GM19043 (cell line): Measurements from ENCODE around the gene KRT38.
"Not testable (repeated sequence)": the region's sequence is repeated elsewhere in the genome, so short reads cannot be mapped to it uniquely, and the experiment has no call there.

Source experiments
- ATAC-seq: cut with Tn5 transposase; IDR thresholded peaks from one replicate; pipeline ENCODE4 v1.9.1; 2021; ENCODE audit warnings: low read depth; ENCODE audit not compliant: unreplicated experiment

Gene KRT38

DNA sequence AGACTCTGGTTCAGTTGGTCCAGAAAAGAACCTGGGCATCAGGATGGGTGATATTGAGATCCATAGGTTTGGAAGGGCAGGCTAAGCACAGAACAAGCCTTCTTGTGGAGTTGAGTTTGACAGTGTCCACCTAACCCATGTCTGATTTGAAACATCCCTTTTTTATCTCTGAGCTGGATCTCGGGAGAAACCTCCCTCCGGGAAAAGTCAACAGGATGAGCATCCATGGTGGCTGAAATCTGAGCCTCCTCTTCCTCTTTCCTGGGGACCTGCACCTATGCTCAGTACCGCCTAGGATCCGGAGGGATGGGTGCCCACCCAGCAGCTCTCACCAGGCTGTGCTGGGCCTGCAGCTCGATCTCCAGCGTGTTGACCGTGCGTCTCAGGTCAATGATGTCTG lies 23.0 kb upstream of the KRT38 start:
- ATAC-seq, result no peak

GRCh38 chr17:41462705-41463104 lies 21.9 kb upstream of the KRT38 start:
- no peak for ATAC-seq

GRCh38 chr17:41457676-41458075 lies 16.9 kb upstream of the KRT38 start:
- no peak for ATAC-seq

- ATAC-seq, result no peak
Observed at GRCh38 chr17:41456204-41456603, 15.4 kb upstream of the KRT38 start.

DNA sequence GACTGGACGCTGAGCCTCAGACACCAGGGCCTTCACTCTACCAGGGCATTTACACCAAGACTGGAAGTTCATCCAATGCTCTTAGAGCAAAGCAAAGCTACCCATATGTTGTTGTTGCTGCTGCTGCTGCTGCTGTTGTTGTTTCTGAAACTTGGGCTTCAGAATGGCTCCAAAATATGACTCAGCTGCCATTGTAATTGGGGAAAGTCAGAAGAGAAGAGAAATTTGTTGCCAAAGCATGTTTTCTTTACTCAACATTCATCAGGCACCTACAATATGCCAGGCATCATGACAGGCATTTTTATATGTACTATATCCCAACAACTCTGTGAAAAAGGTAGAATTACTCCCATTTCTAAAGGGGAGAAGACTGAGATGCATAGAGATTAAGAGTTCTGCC lies 14.5 kb upstream of the KRT38 start:
- ATAC-seq, result no peak

DNA sequence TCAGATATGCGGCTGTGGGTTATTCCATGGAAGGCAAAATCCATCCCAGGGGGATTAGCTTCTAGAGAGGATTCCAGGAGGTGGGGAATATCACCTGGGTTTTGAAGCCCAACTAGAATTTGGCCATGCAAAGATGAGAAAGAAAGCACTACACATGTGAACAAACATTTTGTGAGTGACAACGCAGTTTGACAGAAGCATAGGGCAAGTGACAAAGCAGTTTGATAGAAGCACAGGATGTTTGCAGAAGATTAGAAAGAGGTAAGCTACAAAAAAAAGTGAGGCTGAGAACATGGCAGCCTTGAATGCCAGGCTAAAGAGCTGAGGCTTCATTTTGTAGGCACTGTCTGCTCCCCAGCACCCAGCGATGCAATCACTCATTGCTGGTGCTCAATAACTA lies 12.3 kb upstream of the KRT38 start:
- no peak for ATAC-seq

DNA sequence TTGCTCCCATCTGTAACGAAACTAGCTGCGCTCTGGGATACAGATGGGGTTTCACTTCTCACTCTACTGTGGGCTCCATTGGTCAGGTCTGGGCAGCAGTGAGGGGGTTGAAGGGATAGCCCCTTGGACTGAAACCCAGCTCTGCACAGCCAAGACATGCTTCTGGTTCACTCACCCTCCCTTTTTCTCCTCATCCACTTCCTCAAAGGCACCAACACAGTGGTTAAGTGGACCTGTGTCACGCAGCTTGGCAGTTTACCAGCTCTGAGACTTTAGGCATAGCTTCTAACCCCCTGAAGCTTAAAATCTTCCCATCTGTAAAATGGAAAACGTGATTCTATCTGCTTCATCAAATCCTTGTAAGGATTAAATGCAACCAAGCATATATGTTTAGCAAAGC lies 11.5 kb upstream of the KRT38 start:
- no peak for ATAC-seq

- no peak for ATAC-seq
Observed at GRCh38 chr17:41451154-41451728, 10.5 kb upstream of the KRT38 start.

- no peak for ATAC-seq
Observed at GRCh38 chr17:41449008-41449407, 8.2 kb upstream of the KRT38 start.

GRCh38 chr17:41448506-41448905 lies 7.7 kb upstream of the KRT38 start:
- ATAC-seq, result no peak

GRCh38 chr17:41446806-41447205 lies 6.0 kb upstream of the KRT38 start:
- no peak for ATAC-seq

DNA sequence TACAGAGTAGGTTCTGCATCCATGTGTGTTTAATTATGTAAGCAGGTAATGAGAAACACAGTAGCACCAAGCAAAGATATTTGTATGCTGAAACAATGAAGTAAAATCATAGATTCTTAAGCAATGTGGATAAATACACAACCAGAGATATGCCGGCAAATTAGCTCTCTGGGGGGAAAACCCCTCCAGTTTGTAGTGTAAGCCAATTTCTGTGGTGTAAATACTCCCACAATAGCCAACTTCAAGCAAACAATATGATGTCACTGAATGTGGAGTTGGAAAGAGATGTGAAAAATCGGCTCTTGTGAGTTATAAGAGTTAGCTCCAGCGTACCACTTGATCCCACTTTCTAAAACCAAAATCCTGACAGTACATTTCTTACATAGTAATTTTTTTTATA lies 3.9 kb upstream of the KRT38 start:
- ATAC-seq, result no peak

- no peak for ATAC-seq
Observed at GRCh38 chr17:41444186-41444585, 3.4 kb upstream of the KRT38 start.

DNA sequence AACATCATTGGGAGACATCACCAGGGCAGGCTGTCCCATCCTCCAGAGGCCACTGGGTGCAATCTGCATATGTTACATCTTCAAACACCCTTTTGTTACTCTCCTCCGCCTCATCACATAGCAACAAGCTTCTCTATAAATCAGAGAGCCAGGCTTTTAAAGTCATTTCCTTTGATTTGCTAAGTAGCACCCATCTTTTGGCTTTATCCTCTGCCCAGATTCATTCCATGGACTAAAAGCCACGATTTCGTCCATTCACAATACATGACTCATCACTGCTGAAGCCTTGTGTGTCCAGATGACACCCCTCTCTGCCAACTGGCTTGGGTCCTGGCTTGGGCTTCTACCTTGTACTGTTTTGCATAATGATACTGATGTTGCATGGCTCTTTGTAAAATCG lies 2.0 kb upstream of the KRT38 start:
- ATAC-seq, result no peak

- ATAC-seq, result no peak
Observed at GRCh38 chr17:41439375-41439774, 1.4 kb downstream of the KRT38 start.

GRCh38 chr17:41437769-41438168 lies 3.0 kb downstream of the KRT38 start:
- no peak for ATAC-seq

- ATAC-seq, result no peak
Observed at GRCh38 chr17:41437254-41437653, 3.5 kb downstream of the KRT38 start.

DNA sequence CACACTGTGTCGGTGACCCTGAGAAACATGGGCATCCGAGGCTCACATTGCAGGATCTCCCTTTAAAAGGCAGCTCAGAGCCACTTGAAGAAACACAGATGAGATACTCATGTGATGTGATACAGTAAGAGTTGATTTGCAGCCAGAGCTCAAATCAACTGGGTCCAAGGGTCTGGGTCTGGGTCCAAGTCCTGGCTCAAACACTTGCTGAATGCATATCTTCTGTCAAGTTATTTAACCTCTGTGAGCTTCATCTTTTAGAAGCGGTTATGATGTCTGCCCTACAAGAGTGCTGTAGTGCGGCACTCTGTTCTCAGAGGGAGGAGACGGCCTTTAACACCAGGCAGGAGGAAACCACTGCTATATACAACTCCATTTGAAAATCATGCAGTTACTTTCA lies 6.4 kb downstream of the KRT38 start:
- ATAC-seq, result no peak

DNA sequence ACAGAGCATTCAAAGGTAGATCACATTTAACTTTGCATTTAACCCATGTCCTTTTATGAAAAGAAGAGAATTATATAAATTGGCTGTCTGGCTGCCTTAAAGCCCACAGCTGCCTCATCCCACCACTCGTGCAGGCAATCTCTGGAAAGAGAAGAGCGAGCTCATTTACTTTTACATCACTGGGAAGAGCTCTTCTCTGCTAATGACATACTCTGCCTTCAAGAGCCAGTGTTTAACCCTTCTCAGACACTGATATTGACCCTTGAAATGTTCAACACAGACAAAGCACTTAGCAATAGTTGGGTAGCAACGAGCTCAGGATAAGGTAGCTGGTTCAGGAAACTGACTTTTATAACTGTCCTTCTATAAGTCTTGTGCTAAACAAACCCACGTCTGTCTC lies 6.8 kb downstream of the KRT38 start:
- no peak for ATAC-seq

- ATAC-seq, result no peak
Observed at GRCh38 chr17:41433586-41433985, 7.2 kb downstream of the KRT38 start.

DNA sequence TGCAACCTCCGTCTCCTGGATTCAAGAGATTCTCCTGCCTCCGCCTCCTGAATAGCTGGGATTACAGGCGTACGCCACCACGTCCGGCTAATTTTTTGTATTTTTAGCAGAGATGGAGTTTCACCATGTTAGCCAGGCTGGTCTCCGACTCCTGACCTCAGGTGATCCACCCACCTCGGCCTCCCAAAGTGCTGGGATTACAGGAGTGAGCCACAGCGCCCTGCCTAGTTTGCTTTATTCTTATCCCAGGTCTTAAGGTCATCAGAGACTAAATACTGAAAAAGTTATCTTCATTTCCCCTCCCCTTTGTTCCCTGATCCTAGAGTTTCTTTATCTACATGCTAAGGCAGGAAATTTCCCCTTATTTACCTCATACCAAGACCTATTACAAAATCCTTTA lies 10.4 kb downstream of the KRT38 start:
- not testable (repeated sequence) for ATAC-seq

GRCh38 chr17:41429667-41430066 lies 11.1 kb downstream of the KRT38 start:
- ATAC-seq, result no peak

- no peak for ATAC-seq
Observed at GRCh38 chr17:41428591-41429291, 12.0 kb downstream of the KRT38 start.
